Mucosa of descending colon (tissue), 3 donors: ENCODE results near the gene EIF2D. TPM values are rescaled to one million over a fixed set of nuclear protein-coding genes. Genes with fewer than 3 reads are reported as not detected.

Experiments
- ATAC-seq: fragments of 200-7000 bp; cut with Tn5 transposase; one replicate; pipeline ENCODE4 v1.9.1; 2020; ENCODE audit warnings: mild to moderate bottlenecking, moderate library complexity
- DNase-seq, 3 donors: peaks; one replicate each; pipeline ENCODE4 v3.0.0-alpha.2; 2020
- H3K36me3 ChIP-seq: fragments of 200-600 bp; one replicate; pipeline ENCODE4 v1.8.0; 2021; ENCODE audit warnings: low read depth, mild to moderate bottlenecking
- H3K4me1 ChIP-seq: fragments of 200-600 bp; one replicate; pipeline ENCODE4 v1.8.0; 2021; ENCODE audit warnings: low read depth, mild to moderate bottlenecking
- H3K4me3 ChIP-seq: fragments of 200-600 bp; one replicate; pipeline ENCODE4 v1.8.0; 2021; ENCODE audit warnings: mild to moderate bottlenecking
- H3K9me3 ChIP-seq: fragments of 200-600 bp; one replicate; pipeline ENCODE4 v1.8.0; 2021; ENCODE audit warnings: mild to moderate bottlenecking
- CTCF ChIP-seq: fragments of 200-600 bp; IDR thresholded peaks from one replicate; pipeline ENCODE4 v1.8.0; 2022; ENCODE audit warnings: antibody characterized with exemption, mild to moderate bottlenecking
- intact Hi-C, 2 donors: fragments of 100-400 bp; cut with DNase I in 1 of 2; cut with micrococcal nuclease in 1 of 2; formaldehyde crosslinking; loops; one replicate each; pipeline versions ENCODE4 v1.11.0 to v1.11.1; 2022; cut with DNase I, micrococcal nuclease
- total RNA-seq, 3 donors: library from RNA; stranded (reverse); fragmentation: NEBNext Ultra II Directional in 2 of 3; extraction: Animal tissue kit (Norgen Biotek cat#: 25700) in 2 of 3; gene quantifications; one replicate each; pipeline versions ENCODE4 v1.2.1 to v1.2.4, GENCODE V29; 2021 to 2023
- donor health status: DM: no; HTN: no; CAD: no; lungs with moderate emphysema.
- donor health status: DM: no; HTN: no; CAD: no.
- donor health status: DM: no; HTN: yes; CAD: no.

Gene EIF2D
- total RNA-seq, 3 donors from 2014 or later: 36.8 to 47.8 (median 43.9) TPM

DNA sequence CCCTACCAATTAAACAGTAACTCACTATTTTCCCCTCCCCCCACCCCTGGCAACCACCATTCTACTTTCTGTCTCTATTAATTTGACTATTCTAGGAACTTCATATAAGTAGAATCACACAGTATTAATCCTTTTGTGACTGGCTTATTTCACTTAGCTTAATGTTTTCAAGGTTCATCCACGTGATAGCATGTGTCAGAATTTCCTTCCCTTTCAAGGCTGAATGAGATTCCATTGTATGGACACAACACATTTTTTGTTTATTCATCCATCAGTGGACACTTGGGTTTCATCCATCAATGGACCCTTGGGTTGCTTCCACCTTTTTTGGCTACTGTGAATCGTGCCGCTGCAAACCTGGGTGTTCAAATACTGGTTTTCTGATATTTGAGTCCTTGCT lies 41.7 kb downstream of the EIF2D start:
- DNase-seq (no peak), ATAC-seq (no peak)
- intact Hi-C loops: no loop called here
- no peaks in the 10 kb centered on the region for H3K36me3 ChIP-seq
- peaks cover 12% of the 10 kb centered on the region for H3K4me1 ChIP-seq
- H3K9me3 ChIP-seq: no peaks in the 10 kb centered on the region
- no peak overlapping the region for H3K4me3 ChIP-seq
- no peak for TF ChIP-seq CTCF

- Histone ChIP-seq H3K36me3 (no peaks in the 10 kb centered on the region), H3K4me3 (no peak overlapping the region), H3K9me3 (no peaks in the 10 kb centered on the region), H3K4me1 (peaks cover 10% of the 10 kb centered on the region)
- ATAC-seq: no peak
- intact Hi-C loops: no loop called here
- no peak for DNase-seq
- TF ChIP-seq CTCF: no peak
Observed at GRCh38 chr1:206569556-206569955, 42.7 kb downstream of the EIF2D start.

DNA sequence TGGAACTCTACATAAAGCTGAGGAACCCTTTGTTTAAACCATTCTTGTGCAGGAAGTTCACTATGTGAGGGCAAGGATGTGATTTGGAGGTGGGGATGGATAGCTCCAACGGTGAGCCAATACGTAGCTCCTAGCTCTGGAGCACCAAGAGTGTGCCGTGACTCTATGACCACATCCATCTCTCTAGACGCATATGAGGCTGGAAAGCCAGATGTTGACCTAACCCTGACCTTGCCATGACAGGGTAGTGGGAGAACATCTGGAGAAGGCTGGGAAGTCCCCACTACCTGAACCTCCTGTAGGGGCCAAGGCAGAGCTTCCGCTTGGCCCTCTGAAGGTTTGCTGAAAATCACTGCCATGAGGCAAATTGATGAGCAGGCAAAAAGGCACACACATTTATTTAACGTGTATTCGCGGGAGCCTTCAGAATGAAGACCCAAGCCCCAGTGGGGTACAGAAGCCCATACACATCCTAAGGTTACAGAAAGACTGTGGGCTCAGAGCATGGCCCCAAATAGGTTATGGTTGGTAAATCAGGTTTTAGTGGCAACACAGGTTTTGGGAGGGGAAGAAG lies 43.4 kb downstream of the EIF2D start:
- no peaks in the 10 kb centered on the region for H3K36me3 ChIP-seq
- H3K9me3 ChIP-seq: no peaks in the 10 kb centered on the region
- DNase-seq (no peak), ATAC-seq (no peak)
- H3K4me1 ChIP-seq: peaks cover 6% of the 10 kb centered on the region
- TF ChIP-seq CTCF: no peak
- intact Hi-C loops: no loop called here
- H3K4me3 ChIP-seq: no peak overlapping the region

- no peaks in the 10 kb centered on the region for H3K36me3 ChIP-seq
- ATAC-seq: peak; percentile 29
- no peak for TF ChIP-seq CTCF
- intact Hi-C loops: no loop called here
- no peak overlapping the region for H3K4me3 ChIP-seq
- no peaks in the 10 kb centered on the region for H3K9me3 ChIP-seq
- H3K4me1 ChIP-seq: peaks cover 6% of the 10 kb centered on the region
- no peak for DNase-seq
Observed at GRCh38 chr1:206568256-206568655, 44.0 kb downstream of the EIF2D start.

GRCh38 chr1:206566999-206567398 lies 45.3 kb downstream of the EIF2D start:
- Histone ChIP-seq H3K36me3 (no peaks in the 10 kb centered on the region), H3K4me1 (peaks cover 12% of the 10 kb centered on the region), H3K9me3 (no peaks in the 10 kb centered on the region), H3K4me3 (no peak overlapping the region)
- intact Hi-C loops: no loop called here
- TF ChIP-seq CTCF: no peak
- ATAC-seq (no peak), DNase-seq (no peak)

DNA sequence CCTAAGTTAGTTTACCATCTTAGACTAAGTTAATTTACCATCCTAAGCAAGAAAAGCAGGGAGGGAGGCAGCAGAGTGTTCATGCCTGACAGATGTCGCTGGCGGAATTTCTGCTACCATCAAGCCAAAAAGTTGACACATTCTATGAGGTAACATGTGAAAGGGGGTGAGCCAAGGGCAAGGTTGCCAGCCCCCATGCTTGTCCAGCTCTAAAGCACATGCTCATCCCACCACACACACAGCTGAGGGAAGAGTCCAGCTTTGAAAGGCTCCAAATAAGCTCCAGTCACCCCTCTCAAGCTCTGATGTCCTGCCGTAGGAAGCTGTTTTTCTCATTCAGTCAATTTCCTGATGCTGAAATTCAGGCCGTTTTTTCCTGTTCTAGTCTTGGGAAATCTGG lies 46.3 kb downstream of the EIF2D start:
- intact Hi-C loops: no loop called here
- no peaks in the 10 kb centered on the region for H3K9me3 ChIP-seq
- no peak for TF ChIP-seq CTCF
- peaks cover 14% of the 10 kb centered on the region for H3K4me1 ChIP-seq
- H3K36me3 ChIP-seq: no peaks in the 10 kb centered on the region
- ATAC-seq (no peak), DNase-seq (no peak)
- H3K4me3 ChIP-seq: no peak overlapping the region
